Astrocyte of the cerebellum (primary cell): ENCODE data around the gene ZNF726.

Experiments
- DNase-seq: peaks from one replicate; pipeline ENCODE4 v3.0.0-alpha.2; 2011; ENCODE audit warnings: low read depth
- H3K4me3 ChIP-seq: 2 replicates; pipeline ENCODE4 v1.5.1; 2011; ENCODE audit warnings: mild to moderate bottlenecking, low read depth, low read length, moderate library complexity
- CTCF ChIP-seq: IDR thresholded peaks from 2 replicates; pipeline ENCODE4 v1.5.1; 2012; ENCODE audit warnings: low read length, low read depth, moderate library complexity, mild to moderate bottlenecking; ENCODE audit errors: missing control alignments
- in situ Hi-C: cut with HindIII; loops from 2 replicates; pipeline ENCODE4 v1.10.0; 2017; ENCODE audit warnings: low sequenced_read_pairs

ZNF726 gene

GRCh38 chr19:23981863-23982262 lies 67.2 kb downstream of the ZNF726 start:
- in situ Hi-C loops, result no loop called here
- H3K4me3 ChIP-seq, result no peak overlapping the region
- no peak for TF ChIP-seq CTCF
- no peak for DNase-seq

GRCh38 chr19:23983406-23983805 lies 68.7 kb downstream of the ZNF726 start:
- DNase-seq, result no peak
- in situ Hi-C loops, result no loop called here
- TF ChIP-seq CTCF, result no peak
- no peak overlapping the region for H3K4me3 ChIP-seq
